Mesodermal cell (in vitro differentiated cells): Measurements from ENCODE around the gene MORN1.

Source experiments
- H3K27ac ChIP-seq: 2 replicates; pipeline ENCODE4 v1.7.0; 2013; ENCODE audit warnings: mild to moderate bottlenecking, low read depth, low read length, moderate library complexity; ENCODE audit not compliant: severe bottlenecking
- H3K36me3 ChIP-seq: 2 replicates; pipeline ENCODE4 v1.7.1; 2013; ENCODE audit warnings: mild to moderate bottlenecking, low read length, moderate library complexity; ENCODE audit not compliant: control insufficient read depth, insufficient read depth
- H3K4me1 ChIP-seq: one replicate; pipeline ENCODE4 v1.7.1; 2013; ENCODE audit warnings: mild to moderate bottlenecking, low read length; ENCODE audit not compliant: insufficient read depth, control insufficient read depth, poor library complexity, severe bottlenecking
- H3K4me3 ChIP-seq: 2 replicates; pipeline ENCODE4 v1.7.0; 2013; ENCODE audit warnings: low read length, control low read depth, mild to moderate bottlenecking; ENCODE audit not compliant: insufficient read depth, poor library complexity, severe bottlenecking; ENCODE audit errors: extremely low read depth
- H3K9me3 ChIP-seq: 2 replicates; pipeline ENCODE4 v1.7.1; 2013; ENCODE audit warnings: mild to moderate bottlenecking, low read length, moderate library complexity; ENCODE audit not compliant: control insufficient read depth
- WGBS, 2 experiments: methylation state at CpG; one replicate each; pipeline ENCODE4 v1.1.5; 2013; ENCODE audit warnings: missing lambda C conversion rate in 2 of 2; ENCODE audit not compliant: insufficient coverage in 2 of 2; 5-methylcytosine and 5-hydroxymethylcytosine counted together

MORN1 gene

GRCh38 chr1:2433196-2433595 lies 41.8 kb upstream of the MORN1 start:
- H3K27ac ChIP-seq: no peak overlapping the region
- no peaks in the 10 kb centered on the region for H3K9me3 ChIP-seq
- WGBS, 2 experiments: 88 to 92% methylated on average over 10 to 12 of the region's 13 CpGs
- H3K4me3 ChIP-seq: no peak overlapping the region
- H3K36me3 ChIP-seq: no peaks in the 10 kb centered on the region
- no peaks in the 10 kb centered on the region for H3K4me1 ChIP-seq

GRCh38 chr1:2432441-2432844 lies 41.1 kb upstream of the MORN1 start:
- Histone ChIP-seq H3K9me3 (no peaks in the 10 kb centered on the region), H3K4me1 (no peaks in the 10 kb centered on the region), H3K27ac (no peak overlapping the region), H3K4me3 (no peak overlapping the region), H3K36me3 (no peaks in the 10 kb centered on the region)
- 65 to 66% methylated on average over 10 to 12 of the region's 16 CpGs for WGBS, 2 experiments

GRCh38 chr1:2431518-2431917 lies 40.2 kb upstream of the MORN1 start:
- no peaks in the 10 kb centered on the region for H3K9me3 ChIP-seq
- H3K27ac ChIP-seq: no peak overlapping the region
- no peaks in the 10 kb centered on the region for H3K4me1 ChIP-seq
- WGBS, 2 experiments: 66 to 67% methylated on average over 3 to 5 of the region's 10 CpGs
- H3K36me3 ChIP-seq: no peaks in the 10 kb centered on the region
- H3K4me3 ChIP-seq: no peak overlapping the region

- Histone ChIP-seq H3K36me3 (no peaks in the 10 kb centered on the region), H3K4me1 (no peaks in the 10 kb centered on the region), H3K4me3 (no peak overlapping the region), H3K27ac (no peak overlapping the region), H3K9me3 (no peaks in the 10 kb centered on the region)
- WGBS, 2 experiments: 88 to 94% methylated on average over 7 to 16 of the region's 16 CpGs
Observed at GRCh38 chr1:2431103-2431502, 39.7 kb upstream of the MORN1 start.

- Histone ChIP-seq H3K9me3 (no peaks in the 10 kb centered on the region), H3K4me3 (no peak overlapping the region), H3K27ac (no peak overlapping the region), H3K36me3 (no peaks in the 10 kb centered on the region), H3K4me1 (no peaks in the 10 kb centered on the region)
- 78 to 87% methylated on average over 5 to 9 of the region's 10 CpGs for WGBS, 2 experiments
Observed at GRCh38 chr1:2430592-2430973, 39.2 kb upstream of the MORN1 start.

GRCh38 chr1:2429780-2430591 lies 38.6 kb upstream of the MORN1 start:
- no peaks in the 10 kb centered on the region for H3K36me3 ChIP-seq
- WGBS, 2 experiments: 87 to 93% methylated on average over 14 to 20 of the region's 20 CpGs
- no peaks in the 10 kb centered on the region for H3K9me3 ChIP-seq
- no peak overlapping the region for H3K4me3 ChIP-seq
- no peak overlapping the region for H3K27ac ChIP-seq
- no peaks in the 10 kb centered on the region for H3K4me1 ChIP-seq

GRCh38 chr1:2428490-2428889 lies 37.1 kb upstream of the MORN1 start:
- WGBS, 2 experiments: 94 to 95% methylated on average over 25 to 28 of the region's 28 CpGs
- no peak overlapping the region for H3K27ac ChIP-seq
- H3K4me3 ChIP-seq: no peak overlapping the region

GRCh38 chr1:2427976-2428375 lies 36.6 kb upstream of the MORN1 start:
- Histone ChIP-seq H3K27ac (no peak overlapping the region), H3K9me3 (peaks cover 2% of the 10 kb centered on the region), H3K4me1 (no peaks in the 10 kb centered on the region), H3K4me3 (no peak overlapping the region), H3K36me3 (no peaks in the 10 kb centered on the region)
- 90 to 94% methylated on average over 8 to 10 of the region's 10 CpGs for WGBS, 2 experiments

More at GRCh38 chr1:2428490-2428889, 37.1 kb upstream of the MORN1 start:
- Histone ChIP-seq H3K36me3 (no peaks in the 10 kb centered on the region), H3K4me1 (no peaks in the 10 kb centered on the region), H3K9me3 (no peaks in the 10 kb centered on the region)

- 81 to 88% methylated on average over 15 to 16 of the region's 18 CpGs for WGBS, 2 experiments
- H3K4me3 ChIP-seq: no peak overlapping the region
- H3K27ac ChIP-seq: no peak overlapping the region
- H3K4me1 ChIP-seq: no peaks in the 10 kb centered on the region
- H3K9me3 ChIP-seq: peaks cover 7% of the 10 kb centered on the region
- H3K36me3 ChIP-seq: no peaks in the 10 kb centered on the region
Observed at GRCh38 chr1:2427051-2427450, 35.7 kb upstream of the MORN1 start.

- Histone ChIP-seq H3K36me3 (no peaks in the 10 kb centered on the region), H3K9me3 (peaks cover 7% of the 10 kb centered on the region), H3K27ac (no peak overlapping the region), H3K4me1 (no peaks in the 10 kb centered on the region), H3K4me3 (no peak overlapping the region)
- 82 to 84% methylated on average over 13 to 18 of the region's 18 CpGs for WGBS, 2 experiments
Observed at GRCh38 chr1:2426540-2426939, 35.2 kb upstream of the MORN1 start.

GRCh38 chr1:2425892-2426291 lies 34.5 kb upstream of the MORN1 start:
- no peak overlapping the region for H3K27ac ChIP-seq
- WGBS, 2 experiments: 93 to 95% methylated on average over 11 of the region's 11 CpGs
- H3K4me1 ChIP-seq: no peaks in the 10 kb centered on the region
- no peak overlapping the region for H3K4me3 ChIP-seq
- peaks cover 7% of the 10 kb centered on the region for H3K9me3 ChIP-seq
- no peaks in the 10 kb centered on the region for H3K36me3 ChIP-seq
